HG03460 (cell line): ENCODE data around the gene SHISA9.

ENCODE experiments used
- ATAC-seq: cut with Tn5 transposase; IDR thresholded peaks from one replicate; pipeline ENCODE4 v1.9.1; 2021; ENCODE audit not compliant: unreplicated experiment

The SHISA9 gene

GRCh38 chr16:13245713-13246377 is 344.4 kb downstream of the SHISA9 start:
- no peak for ATAC-seq

DNA sequence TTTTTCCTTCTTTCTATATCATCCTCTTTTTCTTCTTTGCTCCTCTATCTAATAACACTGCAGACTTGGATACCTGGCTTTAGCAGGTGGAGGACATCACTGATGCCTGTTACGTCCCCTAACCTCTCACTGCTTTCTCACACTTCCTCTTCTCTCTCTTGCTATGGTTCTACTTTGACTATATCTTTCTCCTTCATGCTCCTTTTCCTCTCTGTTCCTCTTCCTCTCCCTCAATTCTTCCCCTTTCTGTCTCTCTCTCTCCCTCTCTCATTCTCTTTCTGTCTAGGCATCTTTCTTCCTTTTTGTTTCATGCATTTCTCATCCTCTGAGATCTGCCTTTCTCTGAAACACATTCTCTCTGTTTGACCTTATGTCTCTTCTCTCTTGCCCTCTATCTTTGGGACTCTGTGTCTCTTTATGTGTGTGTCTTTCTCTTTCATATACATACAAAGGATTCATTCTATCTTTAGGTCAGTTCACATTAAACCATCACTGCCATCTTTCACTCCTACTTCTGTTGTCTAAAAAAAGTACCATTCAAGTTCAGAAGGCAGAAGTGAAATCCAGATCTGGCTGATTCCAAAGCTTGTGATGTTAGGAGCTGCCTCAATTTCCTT is 353.7 kb downstream of the SHISA9 start:
- no peak for ATAC-seq

DNA sequence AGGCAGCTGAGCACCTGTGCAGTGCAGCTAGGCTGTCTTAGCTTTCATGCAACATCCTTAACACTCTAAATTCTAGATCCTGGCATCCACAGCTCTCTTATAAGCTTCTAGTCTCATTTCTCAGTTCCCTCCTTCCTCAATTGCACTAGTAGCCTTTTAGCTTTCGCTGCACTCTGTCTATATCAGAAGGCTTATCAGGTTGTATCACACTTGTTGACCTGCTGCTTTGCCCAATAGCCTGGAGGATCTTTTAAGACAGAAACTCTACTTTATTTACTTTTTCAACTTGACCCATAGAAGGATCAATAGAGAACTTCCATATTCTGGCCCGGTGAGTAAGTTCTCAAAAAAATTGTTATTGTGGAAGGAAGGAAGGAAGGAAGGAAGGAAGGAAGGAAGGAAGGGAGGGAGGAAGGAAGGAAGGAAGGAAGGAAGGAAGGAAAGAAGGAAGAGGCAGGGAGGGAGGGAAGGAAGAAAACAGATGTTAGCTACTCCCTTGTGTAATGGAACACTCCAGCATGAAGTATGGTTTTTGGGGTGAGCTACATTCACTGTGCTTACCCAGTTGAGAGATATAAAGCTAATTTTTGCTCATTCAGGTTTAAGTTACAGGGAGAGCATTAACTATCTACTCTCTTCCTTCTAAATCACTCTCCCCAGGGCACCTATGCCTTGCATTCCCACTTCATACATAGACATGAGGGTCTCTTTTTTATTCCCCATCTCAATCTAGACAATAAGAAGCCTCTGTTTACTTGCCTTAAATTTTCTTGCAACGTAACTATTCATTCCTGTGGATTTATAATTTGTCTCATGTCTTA is 361.1 kb downstream of the SHISA9 start:
- no peak for ATAC-seq

- ATAC-seq = no peak
These were observed 363.6 kb downstream of the SHISA9 start for GRCh38 chr16:13264749-13265552.

DNA sequence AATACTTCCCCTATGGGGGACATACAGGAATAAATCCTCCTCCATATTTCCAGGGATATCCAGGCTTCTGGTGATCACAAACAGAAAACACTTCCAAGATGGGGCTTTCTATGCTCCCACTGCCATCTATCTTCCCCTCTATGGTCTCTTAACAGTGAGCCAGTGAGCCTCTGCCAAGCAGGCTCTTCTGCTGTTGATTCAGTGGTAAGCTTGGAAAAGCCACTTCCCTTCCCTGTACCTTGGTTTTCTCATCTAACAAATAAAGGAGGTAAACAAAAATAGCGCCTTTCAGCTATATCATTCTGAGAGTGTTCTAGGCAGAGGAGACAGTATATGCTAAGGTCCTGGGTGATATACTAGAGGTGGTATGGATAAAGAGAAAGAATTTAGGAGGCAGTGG is 368.0 kb downstream of the SHISA9 start:
- ATAC-seq = no peak

- no peak for ATAC-seq
These were observed 368.6 kb downstream of the SHISA9 start for GRCh38 chr16:13269905-13270528.

- no peak for ATAC-seq
These were observed 369.2 kb downstream of the SHISA9 start for GRCh38 chr16:13270602-13271001.

DNA sequence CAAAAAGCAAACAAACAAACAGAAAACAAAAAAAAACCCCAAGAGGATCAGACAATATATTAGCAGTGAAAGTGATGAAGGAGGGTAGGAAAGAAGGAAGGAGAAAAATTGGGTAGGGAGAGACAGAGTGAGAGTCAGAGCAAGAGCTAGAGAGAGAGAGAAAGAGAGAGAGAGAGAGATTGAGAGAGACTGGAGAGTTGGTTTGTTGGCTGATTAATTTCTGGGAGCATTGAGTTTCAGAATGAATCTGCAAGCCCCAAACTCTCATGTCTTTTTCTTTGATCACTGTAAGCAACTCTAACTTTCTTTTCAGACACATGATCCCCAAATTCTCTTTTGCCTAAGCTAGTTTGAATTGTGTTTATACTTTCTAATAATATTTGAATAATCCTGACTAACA is 388.1 kb downstream of the SHISA9 start:
- no peak for ATAC-seq
